ENCODE data around the gene TANC1.

The TANC1 gene

DNA sequence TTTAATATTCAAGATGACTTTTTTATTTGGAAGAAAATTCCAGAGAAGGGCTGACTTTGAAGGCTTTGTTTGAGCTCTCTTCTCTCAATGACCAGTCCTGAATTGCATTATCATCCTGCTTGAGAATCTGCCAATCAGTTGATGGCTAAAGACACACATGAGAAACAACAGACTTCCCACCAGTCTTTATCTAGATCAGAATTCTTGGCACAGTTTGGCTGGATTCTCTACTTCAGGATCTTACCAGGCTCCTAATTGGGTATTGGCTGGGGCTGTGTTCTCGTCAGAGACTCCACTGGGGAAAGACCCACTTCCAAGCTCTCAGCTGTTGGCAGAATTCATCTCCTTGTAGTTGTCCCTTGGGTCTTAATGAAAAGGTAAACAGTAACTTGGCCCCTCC, 232.1 kb downstream of the TANC1 start:
- FAIRE-seq = no peak
- TF ChIP-seq CTCF (IDR thresholded peaks at IDR 0.05; ENCODE audit: insufficient read depth, missing control alignments) = no peak
- DNase-seq (ENCODE audit: insufficient read length, low spot score) = no peak

GRCh38 chr2:159201360-159202063, 233.1 kb downstream of the TANC1 start:
- no peak for FAIRE-seq
- no peak for DNase-seq (ENCODE audit: insufficient read length, low spot score)
- TF ChIP-seq CTCF (IDR thresholded peaks at IDR 0.05; ENCODE audit: insufficient read depth, missing control alignments) = no peak

- TF ChIP-seq CTCF (IDR thresholded peaks at IDR 0.05; ENCODE audit: insufficient read depth, missing control alignments) = no peak
- no peak for DNase-seq (ENCODE audit: insufficient read length, low spot score)
- FAIRE-seq = no peak
Measured at GRCh38 chr2:159202568-159203071, 234.2 kb downstream of the TANC1 start.

DNA sequence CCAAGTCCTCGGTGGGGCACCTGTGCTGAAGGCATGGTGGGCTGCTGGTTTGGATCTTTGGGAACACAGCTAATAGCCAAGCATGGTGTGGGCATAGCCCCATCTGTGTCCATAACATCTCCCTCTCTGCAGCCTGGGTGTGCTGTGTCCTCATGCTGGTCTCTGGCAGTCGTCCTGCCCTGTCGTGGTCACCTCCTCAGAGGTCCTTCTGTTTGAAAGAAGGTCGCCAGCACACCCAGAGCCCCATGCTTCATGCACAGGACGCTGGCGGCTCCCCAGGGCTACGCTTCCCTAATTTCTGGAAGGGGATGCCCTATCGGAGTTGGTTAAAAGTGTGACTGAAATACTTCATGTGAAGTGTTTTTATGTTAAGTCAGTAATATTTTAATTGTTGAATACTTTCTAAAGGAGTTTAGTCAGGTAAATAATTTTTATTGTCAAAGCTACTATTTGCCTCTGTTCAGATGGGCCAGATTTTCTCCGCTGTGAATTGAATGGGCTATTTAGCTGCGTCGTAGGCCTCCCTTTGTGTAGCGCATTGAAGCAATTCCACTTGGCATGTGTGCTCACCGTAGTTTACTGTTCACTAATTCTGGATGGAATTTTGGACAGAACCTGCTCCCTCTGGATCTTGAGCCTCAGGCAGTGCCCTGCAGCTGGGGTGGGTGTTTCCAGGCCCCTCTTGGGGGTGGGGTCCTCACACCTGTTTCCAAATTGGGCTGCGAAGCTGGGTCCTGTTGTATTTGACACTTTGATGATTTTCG, 236.1 kb downstream of the TANC1 start:
- no peak for FAIRE-seq
- DNase-seq (ENCODE audit: insufficient read length, low spot score) = no peak
- TF ChIP-seq CTCF (IDR thresholded peaks at IDR 0.05; ENCODE audit: insufficient read depth, missing control alignments) = no peak

DNA sequence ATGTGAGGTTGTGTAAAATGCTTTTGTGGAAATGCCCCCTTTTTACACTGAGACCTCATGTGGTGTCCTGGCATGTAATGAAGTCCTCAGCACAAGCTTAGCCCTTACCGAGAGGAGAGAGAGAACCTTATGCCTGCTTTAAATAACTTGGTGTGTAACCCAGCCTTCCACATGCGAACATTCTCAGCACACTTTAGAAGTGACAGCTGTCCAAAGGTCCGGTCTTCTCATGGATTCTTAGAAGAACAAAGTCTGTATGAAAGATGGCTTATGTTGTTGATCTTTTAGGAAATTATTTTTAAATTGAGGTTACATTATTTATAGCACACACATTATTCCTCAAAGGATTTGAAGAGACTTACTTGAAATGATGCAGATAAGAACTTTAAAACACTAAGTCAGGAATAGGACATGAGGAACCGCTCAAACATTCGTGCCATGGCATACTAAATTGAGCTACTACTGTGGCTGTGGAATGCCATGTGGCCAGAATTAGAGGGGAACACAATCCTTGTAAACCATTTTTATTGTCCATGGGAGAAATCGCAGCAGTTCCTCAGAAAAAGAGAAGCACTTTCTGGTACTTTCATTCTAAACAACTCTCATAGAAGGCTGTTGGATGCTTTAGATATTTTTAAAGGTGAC, 238.4 kb downstream of the TANC1 start:
- DNase-seq (ENCODE audit: insufficient read length, low spot score) = no peak
- TF ChIP-seq CTCF (IDR thresholded peaks at IDR 0.05; ENCODE audit: insufficient read depth, missing control alignments) = no peak
- FAIRE-seq = no peak

GRCh38 chr2:159208438-159208837, 240.0 kb downstream of the TANC1 start:
- DNase-seq (ENCODE audit: insufficient read length, low spot score) = no peak
- TF ChIP-seq CTCF (IDR thresholded peaks at IDR 0.05; ENCODE audit: insufficient read depth, missing control alignments) = no peak
- FAIRE-seq = no peak
